Activated T-cell treated with anti-CD3 and anti-CD28 coated beads for 48 hours (primary cell): ENCODE data around the gene HSPB1.
"Not testable (repeated sequence)": the region's sequence is repeated elsewhere in the genome, so short reads cannot be mapped to it uniquely, and the experiment has no call there.

Experiments
- DNase-seq: peaks from one replicate; pipeline ENCODE4 v3.0.0-alpha.2; 2020; ENCODE audit warnings: low read depth

Gene HSPB1

GRCh38 chr7:76281706-76282343 is 20.6 kb upstream of the HSPB1 start:
- no peak for DNase-seq

GRCh38 chr7:76282344-76283253 is 19.9 kb upstream of the HSPB1 start:
- no peak for DNase-seq

- no peak for DNase-seq
Measured at GRCh38 chr7:76283254-76284159, 19.0 kb upstream of the HSPB1 start.

GRCh38 chr7:76285604-76286374 is 16.7 kb upstream of the HSPB1 start:
- no peak for DNase-seq

- no peak for DNase-seq
Measured at GRCh38 chr7:76286842-76287403, 15.6 kb upstream of the HSPB1 start.

GRCh38 chr7:76290847-76291350 is 11.6 kb upstream of the HSPB1 start:
- not testable (repeated sequence) for DNase-seq

- DNase-seq = peak; percentile 88
Measured at GRCh38 chr7:76291351-76292212, 10.9 kb upstream of the HSPB1 start.

GRCh38 chr7:76292213-76292573 is 10.3 kb upstream of the HSPB1 start:
- no peak for DNase-seq

- DNase-seq = not testable (repeated sequence)
Measured at GRCh38 chr7:76292911-76293310, 9.6 kb upstream of the HSPB1 start.

GRCh38 chr7:76293407-76293901 is 9.0 kb upstream of the HSPB1 start:
- no peak for DNase-seq

GRCh38 chr7:76294344-76295024 is 8.0 kb upstream of the HSPB1 start:
- no peak for DNase-seq

GRCh38 chr7:76296743-76297740 is 5.4 kb upstream of the HSPB1 start:
- DNase-seq = no peak

- no peak for DNase-seq
Measured at GRCh38 chr7:76300166-76300731, 2.2 kb upstream of the HSPB1 start.

GRCh38 chr7:76301000-76301399 is 1.5 kb upstream of the HSPB1 start:
- no peak for DNase-seq

- DNase-seq = peak; percentile 68
Measured at GRCh38 chr7:76303202-76304147, 1.0 kb downstream of the HSPB1 start.

GRCh38 chr7:76304888-76305375 is 2.5 kb downstream of the HSPB1 start:
- no peak for DNase-seq
